NCI-H345 treated with DMSO at 0.1 percent for 48 hours (cell line): ENCODE data around the gene SERTAD2.

Source experiments
- DNase-seq: peaks from one replicate; lab custom pipeline; 2025; ENCODE audit not compliant: unreplicated experiment; lab: John Stamatoyannopoulos, UW

SERTAD2 gene

DNA sequence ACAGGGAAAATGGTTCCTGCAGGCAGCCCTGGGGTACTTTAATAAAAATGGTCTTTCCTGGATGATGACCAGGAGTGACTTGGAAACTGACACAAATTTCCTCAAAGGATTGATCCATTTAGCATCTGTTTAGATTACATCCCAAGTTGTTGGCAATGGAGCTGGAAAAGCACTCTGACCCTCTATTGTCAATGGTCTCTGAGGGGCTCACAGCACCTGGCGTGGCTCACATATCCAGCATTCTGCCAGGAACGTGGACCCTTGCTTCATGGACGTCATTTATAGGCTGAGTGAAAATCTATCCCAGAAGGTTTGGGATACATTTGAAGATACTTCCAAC, 43.8 kb downstream of the SERTAD2 start:
- DNase-seq = no peak

- no peak for DNase-seq
Measured at GRCh38 chr2:64609227-64609941, 44.3 kb downstream of the SERTAD2 start.

DNA sequence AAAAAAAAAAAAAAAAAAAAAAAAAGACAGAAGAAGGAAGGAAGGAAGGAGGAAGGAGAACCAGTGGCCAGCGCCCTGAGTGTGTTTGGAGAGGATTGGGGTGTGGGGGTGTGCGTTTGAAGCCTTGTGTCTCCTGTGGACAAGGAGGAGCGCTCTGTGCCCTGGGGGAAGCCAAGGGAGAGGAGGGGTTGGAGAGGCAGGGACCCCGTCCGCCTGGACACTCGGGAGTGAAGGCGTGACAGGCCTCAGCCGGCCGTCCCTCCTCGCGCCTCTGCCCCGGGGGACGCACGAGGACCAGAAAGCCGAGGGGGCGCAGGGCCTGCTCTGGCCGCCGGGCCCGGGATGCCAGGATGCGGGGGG, 44.9 kb downstream of the SERTAD2 start:
- DNase-seq = no peak

- DNase-seq = no peak
Measured at GRCh38 chr2:64607381-64608304, 46.1 kb downstream of the SERTAD2 start.

- DNase-seq = no peak
Measured at GRCh38 chr2:64606479-64607363, 47.0 kb downstream of the SERTAD2 start.

DNA sequence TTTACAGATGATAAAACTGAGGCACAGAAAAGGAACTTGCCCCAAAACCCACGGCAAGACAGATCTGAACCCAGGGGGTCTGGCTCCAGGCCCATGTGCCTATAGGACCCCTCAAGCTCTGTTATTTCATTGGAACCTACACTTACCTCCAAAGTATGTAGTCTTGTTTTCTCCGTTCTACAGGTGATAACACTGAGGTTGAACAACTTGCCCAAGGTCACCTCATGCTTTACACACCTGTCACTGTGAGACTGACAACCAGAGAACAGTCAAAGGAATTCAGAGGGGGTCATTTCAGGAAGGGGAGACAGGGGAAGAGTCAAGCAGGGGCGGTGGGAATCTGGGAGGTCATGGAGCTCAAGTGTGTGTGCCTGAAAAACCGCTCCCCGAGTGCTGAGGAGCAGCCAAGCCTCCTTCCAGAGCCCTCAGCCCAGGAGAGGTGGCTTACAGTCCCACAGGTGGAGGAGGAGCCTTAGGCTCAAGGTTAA, 47.7 kb downstream of the SERTAD2 start:
- DNase-seq = no peak

GRCh38 chr2:64605026-64605471, 48.7 kb downstream of the SERTAD2 start:
- no peak for DNase-seq

DNA sequence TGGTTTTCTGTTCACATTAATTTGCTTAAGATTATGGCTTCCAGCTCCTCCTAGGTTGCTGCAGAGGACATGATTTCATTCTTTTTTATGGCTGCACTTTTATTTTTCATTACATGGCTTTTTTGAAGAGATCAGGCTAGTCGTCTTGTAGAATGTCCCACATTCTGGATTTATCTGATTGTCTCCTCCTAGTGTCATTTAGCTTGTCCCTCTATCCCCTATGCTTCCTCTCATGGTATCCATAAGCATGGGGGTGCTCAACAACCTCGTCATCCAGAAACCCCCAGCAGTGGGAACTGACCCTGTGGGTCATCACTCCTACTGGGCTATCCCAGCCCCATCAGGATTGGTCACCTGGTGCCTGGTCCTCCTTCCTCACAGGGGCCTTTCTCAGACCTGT, 49.6 kb downstream of the SERTAD2 start:
- no peak for DNase-seq

DNA sequence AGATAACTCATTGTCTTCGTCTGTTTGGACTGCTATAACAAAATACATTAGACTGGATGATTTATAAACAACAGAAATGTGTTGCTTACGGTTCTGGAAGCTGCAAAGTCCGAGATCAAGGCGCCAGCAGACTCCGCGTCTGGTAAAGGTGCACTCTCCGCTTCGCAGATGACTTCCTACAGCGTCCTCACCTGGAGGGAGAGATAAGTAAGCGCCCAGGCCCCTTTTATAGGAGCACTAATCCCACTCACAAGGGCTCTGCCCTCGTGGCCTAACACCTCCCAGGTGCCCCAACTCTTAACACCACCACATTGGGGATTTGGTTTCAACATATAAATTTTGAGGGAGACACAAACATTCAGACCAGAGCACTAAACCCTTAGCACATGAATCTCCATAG, 51.3 kb downstream of the SERTAD2 start:
- no peak for DNase-seq

- no peak for DNase-seq
Measured at GRCh38 chr2:64601785-64602391, 51.8 kb downstream of the SERTAD2 start.

GRCh38 chr2:64601034-64601754, 52.5 kb downstream of the SERTAD2 start:
- no peak for DNase-seq

- no peak for DNase-seq
Measured at GRCh38 chr2:64599469-64599868, 54.2 kb downstream of the SERTAD2 start.

GRCh38 chr2:64598226-64598625, 55.5 kb downstream of the SERTAD2 start:
- DNase-seq = no peak

DNA sequence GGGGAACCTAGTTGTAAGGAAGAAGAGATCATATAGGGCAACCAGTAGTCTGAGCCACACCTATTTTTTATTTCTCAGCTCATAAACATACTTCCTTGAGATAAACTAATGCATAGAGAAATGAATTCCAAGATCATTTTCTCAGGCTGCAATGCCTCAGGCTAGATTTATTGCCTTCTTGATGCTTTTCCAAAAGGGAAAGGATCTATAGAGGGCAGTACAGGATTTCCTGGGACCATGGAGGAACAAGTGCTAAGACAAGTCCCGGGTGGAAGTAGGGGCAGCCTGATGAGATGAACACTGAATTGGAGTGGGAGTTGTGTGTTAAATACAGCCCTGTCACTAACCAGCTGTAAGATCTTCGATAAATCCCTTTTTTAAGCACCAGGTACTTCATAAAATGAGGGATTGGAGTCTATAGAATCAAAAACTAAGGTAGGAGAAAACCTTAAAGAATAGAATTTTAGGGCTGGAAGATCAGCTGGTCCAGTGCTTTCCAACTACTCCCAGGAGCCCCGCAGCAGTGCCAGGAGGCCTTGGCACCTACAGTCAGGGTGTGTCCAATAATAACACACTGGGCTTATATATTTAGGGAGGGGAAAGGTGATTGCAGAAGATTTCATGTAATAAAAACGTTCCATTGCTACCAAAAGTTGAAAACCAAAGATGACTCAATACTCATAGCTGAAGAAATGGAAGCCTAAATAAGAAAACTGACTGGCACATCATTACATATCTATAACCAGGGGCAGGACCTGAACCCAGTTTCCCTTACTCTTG, 58.1 kb downstream of the SERTAD2 start:
- no peak for DNase-seq

- DNase-seq = no peak
Measured at GRCh38 chr2:64594226-64594989, 59.3 kb downstream of the SERTAD2 start.

DNA sequence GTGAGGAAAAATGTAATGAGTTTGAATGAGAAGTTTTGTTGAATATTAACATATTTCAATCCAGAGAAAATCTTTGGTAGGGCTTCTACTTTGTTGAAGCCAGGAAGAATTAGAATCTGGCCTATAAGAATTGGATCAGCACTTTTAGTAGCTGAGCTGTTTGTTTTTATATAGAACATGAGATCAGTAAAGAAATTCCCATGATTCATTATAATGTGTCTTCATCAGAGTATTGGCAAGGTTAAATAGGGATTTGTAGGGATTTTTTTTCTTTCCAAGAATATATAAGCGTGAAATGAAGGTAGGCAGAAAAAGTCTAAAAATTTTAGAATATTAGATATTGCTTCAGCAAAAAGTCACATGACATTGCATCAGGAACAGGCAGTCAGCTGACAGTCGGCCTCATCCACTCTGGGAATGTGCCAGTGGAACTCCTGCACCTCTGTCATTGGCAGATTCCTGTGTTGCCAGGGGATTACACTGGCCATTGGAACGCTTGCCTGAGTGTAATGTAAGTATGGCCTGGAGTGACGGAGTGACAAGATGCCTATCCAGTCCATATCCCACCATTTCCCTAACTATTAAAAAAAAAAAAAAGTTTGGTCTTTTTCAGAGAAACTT, 60.6 kb downstream of the SERTAD2 start:
- DNase-seq = no peak

DNA sequence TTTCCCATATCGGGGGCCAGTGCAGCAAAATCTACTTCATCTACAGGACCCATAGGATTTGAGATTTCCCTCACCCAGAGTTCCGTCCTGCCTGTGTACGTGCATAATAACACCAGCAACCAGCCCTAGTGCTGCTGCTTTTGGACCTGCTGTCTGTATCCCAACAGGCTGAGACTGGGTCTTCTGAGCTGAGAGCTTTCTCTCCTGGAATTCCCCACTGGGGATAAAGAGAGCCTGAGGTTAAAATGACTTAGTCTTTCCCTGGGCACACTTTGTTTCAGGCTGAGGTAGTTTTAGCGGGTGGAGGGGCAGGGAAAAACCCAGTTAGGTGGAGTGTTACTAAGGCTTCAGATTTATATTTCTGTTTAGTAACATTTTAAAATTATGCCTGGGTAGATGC, 62.5 kb downstream of the SERTAD2 start:
- DNase-seq = no peak

DNA sequence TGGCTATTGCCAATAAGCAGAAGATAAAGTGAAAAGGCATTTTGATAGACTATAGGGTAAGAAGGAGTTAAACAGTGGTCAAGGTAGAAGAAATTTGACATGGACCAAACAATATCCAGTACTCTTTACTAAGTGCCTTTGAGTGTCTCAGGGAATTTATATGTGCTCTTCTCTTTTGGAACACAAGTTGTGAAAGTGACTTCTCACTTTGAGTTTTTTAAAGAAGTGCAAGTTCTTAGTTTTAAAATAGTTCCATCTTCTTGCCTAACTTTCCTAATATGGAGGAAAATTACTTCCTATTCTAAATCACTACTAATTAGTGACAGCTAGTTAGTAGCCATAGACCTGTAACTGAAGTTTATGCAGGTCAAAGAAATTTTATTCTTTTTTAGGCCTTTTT, 66.2 kb downstream of the SERTAD2 start:
- no peak for DNase-seq
